GM18519 (cell line): ENCODE results near the gene FTSJ1.

Source experiments
- ATAC-seq: cut with Tn5 transposase; IDR thresholded peaks from one replicate; pipeline ENCODE4 v1.9.1; 2021; ENCODE audit warnings: mild to moderate bottlenecking, moderate library complexity; ENCODE audit not compliant: unreplicated experiment, low FRiP score

Gene FTSJ1

DNA sequence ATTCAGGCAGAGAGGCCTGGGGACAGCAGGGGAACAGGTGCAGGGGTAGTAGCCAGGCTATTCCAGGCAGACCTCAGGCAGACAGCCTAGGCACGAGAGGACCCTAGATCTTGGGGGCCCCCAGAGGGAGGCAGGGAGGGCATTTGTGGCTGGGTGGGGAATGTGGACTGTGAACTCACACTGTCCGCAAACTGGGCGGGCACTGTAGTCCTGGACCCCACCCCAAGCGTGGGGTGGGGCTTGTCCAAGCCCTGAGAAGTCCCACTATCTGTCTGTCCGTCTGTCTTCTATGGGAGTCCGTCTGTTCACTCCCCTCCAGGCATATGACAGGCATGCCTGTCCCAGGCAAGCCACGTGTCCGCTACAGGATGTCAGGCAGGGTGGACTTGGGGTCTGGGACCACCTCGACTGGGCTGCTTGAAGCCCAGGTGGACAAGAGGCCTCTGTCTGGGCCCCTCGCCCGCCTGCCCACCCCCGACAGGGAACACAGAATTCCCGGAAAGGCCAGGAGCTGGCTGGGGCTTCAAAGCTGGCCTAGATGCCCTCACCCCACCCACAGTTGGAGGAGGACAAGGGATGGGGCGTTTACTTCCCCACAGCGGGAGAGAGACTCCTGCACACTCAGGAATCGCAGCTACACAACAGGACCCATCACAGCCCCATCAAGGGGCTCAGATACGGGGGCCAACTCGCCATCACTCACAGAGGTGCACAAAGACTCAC, 5.7 kb upstream of the FTSJ1 start, which contains the start of gene SLC38A5:
SLC38A5 (minus strand) TSS at position 151 of the 723 bp plus-strand sequence. CDS start 2,336 bp downstream, outside the sequence.
- no peak for ATAC-seq

DNA sequence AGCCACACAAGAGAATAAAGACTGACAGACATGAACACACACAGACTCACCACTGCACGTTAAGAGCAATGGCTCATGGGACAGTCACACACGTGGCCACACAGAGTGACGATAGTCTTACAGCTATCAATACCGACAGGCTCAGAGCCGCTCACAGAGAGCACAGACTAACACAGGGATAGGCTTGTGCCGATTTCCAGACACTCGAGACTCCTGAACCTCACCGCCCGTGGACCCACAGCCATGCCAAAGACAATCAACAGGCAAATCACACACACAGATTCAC, 5.2 kb upstream of the FTSJ1 start:
- no peak for ATAC-seq

- no peak for ATAC-seq
Observed at GRCh38 chrX:48471504-48471903, 4.5 kb upstream of the FTSJ1 start.

DNA sequence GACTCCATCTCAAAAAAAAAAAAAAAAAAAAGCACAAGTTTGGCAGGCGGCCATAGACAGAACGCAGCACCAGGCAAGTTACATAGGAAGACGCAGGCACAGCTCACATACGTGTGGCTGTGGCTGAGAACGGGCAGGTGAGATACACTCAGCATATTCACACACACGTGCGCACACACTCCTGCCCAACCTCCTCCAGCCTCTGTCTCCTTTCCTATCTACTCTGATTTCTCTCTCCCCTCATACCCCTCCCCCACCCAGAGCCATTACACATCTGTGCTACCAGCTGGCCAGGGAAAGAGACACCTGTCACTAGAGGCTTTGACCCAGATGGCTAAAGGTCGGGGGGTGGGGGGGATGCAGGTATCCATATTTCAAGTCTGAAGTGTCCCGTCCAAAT, 3.8 kb upstream of the FTSJ1 start:
- ATAC-seq = no peak

GRCh38 chrX:48472851-48473703, 2.9 kb upstream of the FTSJ1 start:
- ATAC-seq = no peak

- ATAC-seq = no peak
Observed at GRCh38 chrX:48473704-48473990, 2.4 kb upstream of the FTSJ1 start.

DNA sequence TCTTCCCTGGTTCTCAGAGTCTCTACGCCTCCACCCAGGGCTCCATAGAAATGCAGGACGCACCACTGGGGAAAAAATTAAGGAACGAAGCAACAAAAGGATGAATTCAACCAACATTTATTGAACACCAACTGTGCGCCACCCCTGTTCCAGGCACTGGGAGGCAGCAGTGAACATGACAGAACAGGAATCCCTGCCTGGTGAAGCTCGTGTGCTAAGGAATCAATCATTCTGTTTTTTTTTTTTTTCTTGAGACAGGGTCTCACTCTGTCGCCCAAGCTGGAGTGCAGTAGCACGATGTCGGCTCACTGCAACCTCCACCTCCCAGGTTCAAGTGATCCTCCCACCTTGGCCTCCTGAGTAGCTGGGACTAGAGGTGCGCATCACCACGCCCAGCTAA, 1.9 kb upstream of the FTSJ1 start:
- no peak for ATAC-seq

DNA sequence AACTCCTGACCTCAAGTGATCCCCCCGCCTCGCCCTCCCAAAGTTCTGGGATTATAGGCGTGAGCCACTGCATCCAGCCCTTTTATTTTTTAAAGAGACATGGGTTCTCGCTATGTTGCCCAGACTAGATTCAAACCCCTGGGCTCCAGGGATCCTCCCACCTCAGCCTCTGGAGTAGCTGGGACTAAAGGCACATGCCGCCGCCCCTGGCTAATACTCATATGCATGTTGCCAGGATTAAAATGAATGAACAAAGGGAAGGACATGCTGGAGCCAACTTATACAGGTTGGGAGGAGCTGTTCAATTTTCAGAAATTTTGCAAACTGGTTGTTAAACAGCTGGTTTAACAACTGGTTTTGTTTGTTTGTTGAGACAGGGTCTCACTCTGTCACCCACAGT, 1.4 kb upstream of the FTSJ1 start:
- no peak for ATAC-seq

- ATAC-seq = no peak
Observed at GRCh38 chrX:48475296-48475695, 703 bp upstream of the FTSJ1 start.

DNA sequence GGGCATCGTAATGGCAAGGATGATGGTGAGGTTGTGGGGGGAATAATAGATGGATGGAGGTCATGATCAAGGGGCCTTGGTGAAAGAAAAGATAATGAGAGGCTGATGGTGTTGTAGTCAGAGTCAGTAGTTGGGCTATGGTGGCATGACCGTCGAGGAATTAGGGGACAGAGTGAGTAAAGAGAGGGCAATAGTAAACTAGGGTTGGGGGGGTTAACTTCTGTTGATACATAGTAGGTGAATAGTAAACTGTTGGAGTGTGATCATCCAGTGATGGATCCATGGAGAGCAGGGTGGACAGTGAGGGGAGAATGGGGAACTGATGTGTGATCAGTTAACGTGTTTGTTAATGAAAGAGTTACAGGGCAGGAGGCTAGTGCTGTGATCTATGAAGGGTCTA, 920 bp downstream of the FTSJ1 start:
- no peak for ATAC-seq

DNA sequence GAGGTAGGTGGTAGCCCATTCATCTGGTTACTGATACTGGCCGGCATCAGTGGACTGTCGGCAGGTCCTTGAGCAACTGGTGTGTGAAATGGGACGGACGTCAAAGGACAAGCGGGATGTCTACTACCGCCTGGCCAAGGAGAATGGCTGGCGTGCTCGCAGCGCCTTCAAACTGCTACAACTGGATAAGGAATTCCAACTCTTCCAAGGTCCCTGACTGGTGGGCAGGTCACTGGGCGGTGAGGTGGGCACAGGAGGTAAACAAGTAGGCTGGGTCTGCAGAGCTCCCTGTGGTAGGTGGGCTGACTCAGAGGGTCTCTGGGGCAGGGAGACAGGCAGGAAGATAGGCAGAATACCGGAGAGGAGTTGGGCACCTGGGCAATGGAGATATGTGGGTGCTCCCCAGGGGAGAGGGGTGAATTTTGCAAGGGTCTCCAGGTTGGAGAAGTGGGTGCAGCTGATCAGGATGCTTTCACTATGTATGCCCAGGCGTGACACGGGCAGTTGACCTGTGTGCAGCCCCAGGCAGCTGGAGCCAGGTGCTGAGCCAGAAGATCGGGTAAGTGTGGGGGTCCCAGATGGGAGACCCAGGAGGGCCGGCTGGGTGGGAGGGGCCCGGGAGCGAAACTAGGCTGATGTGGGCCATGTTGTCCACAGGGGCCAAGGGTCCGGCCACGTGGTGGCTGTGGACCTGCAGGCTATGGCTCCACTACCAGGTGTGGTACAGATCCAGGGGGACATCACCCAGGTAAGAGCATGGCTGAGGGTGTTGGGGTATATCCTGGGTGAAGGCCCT, 2.2 kb downstream of the FTSJ1 start:
- no peak for ATAC-seq

- ATAC-seq = no peak
Observed at GRCh38 chrX:48478806-48479205, 2.8 kb downstream of the FTSJ1 start.

- no peak for ATAC-seq
Observed at GRCh38 chrX:48480142-48480541, 4.1 kb downstream of the FTSJ1 start.

DNA sequence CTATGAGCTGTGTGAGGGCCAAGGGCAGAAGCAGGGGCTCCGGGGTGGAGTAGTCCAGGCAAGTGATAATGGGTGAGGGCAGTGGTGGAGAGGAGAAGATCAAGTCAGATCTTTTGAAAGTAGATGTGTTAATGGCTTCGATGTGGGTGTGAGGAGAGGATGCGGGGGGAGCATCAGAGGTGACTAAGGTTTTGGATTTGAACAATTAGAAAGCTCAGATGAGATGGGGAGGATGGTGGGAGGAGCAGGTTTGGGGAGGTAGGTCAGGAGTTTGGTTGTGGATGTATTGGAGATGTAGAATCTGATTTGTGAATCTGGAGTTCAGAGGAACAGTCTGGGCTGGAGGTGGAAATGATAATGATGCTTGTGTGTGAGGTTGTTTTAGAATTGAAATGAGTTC, 4.6 kb downstream of the FTSJ1 start:
- ATAC-seq = no peak

DNA sequence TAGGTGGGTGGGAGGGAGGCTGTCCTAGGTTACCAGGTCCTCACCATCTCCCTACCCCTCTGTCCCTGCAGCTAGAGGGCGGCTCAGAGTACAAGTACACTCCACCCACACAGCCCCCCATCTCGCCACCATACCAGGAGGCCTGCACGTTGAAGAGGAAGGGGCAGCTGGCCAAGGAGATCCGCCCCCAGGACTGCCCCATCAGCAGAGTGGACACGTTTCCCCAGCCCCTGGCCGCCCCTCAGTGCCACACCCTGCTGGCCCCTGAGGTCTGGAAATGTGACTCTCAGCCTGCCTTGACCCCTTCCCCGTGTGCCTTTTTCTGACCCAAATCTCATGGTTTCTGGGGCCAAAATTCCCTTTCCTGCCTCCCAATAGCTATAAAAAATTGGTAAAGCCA, 6.5 kb downstream of the FTSJ1 start:
- no peak for ATAC-seq

DNA sequence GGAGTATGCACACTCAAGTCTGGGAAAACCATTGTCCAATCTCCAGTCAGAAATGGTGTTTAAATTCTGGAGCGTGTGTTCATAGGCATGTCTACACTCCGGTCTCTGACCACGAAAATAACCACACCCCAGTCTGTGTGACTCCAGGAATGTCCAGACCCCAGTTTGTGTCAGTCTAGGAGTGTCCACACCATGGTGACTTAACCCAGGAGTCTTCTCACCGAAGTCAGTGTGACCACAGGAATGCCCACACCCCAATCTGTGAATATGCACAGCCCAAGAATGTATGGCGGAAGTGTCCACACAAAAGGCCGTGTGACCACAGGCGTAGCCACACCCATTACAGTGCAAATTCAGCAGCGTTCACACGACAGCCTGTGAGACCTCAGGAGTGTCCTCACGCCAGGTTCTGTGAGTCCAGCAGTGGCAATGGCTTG, 11.4 kb downstream of the FTSJ1 start:
- ATAC-seq = no peak

DNA sequence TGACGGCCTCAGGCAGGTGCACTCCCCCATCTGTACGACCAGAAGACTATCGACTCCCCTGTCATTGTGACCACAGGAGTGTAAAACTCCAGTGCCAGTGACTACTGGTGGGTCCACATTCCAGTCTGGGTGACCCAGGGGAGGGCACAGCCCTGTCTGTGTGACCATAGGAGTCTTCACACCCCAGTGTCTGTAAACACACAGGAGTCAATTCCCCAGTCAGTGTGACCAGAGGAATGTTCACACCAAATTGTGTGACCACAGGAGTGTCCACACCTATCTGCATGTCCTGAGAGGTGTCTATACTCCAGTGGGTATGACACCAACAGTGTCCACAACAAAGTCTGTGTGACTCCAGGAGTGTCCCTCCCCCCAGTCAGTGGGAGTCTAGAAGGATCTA, 12.0 kb downstream of the FTSJ1 start:
- ATAC-seq = no peak

DNA sequence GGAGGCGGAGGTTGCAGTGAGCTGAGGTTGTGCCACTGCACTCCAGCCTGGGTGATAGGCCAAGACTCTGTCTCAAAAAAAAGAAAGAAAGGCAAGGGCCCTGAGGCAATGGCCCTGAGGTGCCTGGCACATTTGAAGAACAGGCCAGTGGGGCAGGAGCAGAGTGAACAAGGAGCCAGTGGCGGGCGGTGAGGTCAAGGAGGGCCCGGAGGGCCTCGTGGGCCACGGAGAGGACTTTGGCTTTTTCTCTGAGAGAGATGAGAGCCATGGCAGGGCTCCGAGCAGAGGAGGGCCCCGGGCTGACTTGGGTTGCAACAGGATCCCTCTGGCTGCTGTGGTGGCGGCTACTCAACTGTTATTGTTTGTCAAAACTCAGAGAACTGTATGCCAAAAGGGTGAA, 13.3 kb downstream of the FTSJ1 start:
- no peak for ATAC-seq

DNA sequence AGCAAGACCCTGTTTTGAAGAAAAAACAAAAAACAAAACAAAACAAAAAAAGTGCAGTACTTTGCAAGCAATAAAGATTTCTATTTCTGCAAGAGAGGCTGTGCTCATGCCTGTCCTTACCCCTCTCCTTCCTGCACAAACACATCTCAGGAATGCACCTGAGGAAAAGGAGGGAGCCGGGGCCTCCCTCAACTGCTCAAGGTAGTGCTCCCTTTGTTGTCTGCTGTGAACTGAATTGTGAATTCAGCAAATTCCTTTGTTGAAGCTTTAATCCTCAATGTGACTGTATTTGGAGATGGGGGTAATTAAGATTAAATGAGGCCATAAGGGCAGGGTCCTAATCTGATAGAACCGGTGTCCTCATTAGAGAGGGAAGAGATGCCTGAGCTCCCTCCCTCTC, 13.9 kb downstream of the FTSJ1 start:
- no peak for ATAC-seq

- no peak for ATAC-seq
Observed at GRCh38 chrX:48490661-48491060, 14.7 kb downstream of the FTSJ1 start.

GRCh38 chrX:48491809-48492208, 15.8 kb downstream of the FTSJ1 start:
- no peak for ATAC-seq
